ENCODE measurements around the gene ARHGAP28.

Gene ARHGAP28

GRCh38 chr18:6876641-6877041 is 147.1 kb downstream of the ARHGAP28 start:
- DNase-seq = no peak

GRCh38 chr18:6877288-6877687 is 147.8 kb downstream of the ARHGAP28 start:
- DNase-seq = no peak

- DNase-seq = no peak
Observed at GRCh38 chr18:6878556-6879297, 149.2 kb downstream of the ARHGAP28 start.

- no peak for DNase-seq
Observed at GRCh38 chr18:6879508-6880195, 150.1 kb downstream of the ARHGAP28 start.

- no peak for DNase-seq
Observed at GRCh38 chr18:6881034-6881820, 151.7 kb downstream of the ARHGAP28 start.

- no peak for DNase-seq
Observed at GRCh38 chr18:6882401-6882800, 152.9 kb downstream of the ARHGAP28 start.

- no peak for DNase-seq
Observed at GRCh38 chr18:6885006-6885481, 155.5 kb downstream of the ARHGAP28 start.

- DNase-seq = peak in 1 of 2 experiments; percentile 36
Observed at GRCh38 chr18:6885992-6886796, 156.7 kb downstream of the ARHGAP28 start.

- no peak for DNase-seq
Observed at GRCh38 chr18:6886797-6887330, 157.3 kb downstream of the ARHGAP28 start.

GRCh38 chr18:6891788-6892187 is 162.3 kb downstream of the ARHGAP28 start:
- no peak for DNase-seq

GRCh38 chr18:6901286-6901926 is 171.9 kb downstream of the ARHGAP28 start:
- DNase-seq = no peak

- DNase-seq = no peak
Observed at GRCh38 chr18:6917072-6917471, 187.6 kb downstream of the ARHGAP28 start.

- peak in 1 of 2 experiments; percentile 2 for DNase-seq
Observed at GRCh38 chr18:6920099-6920955, 190.8 kb downstream of the ARHGAP28 start.

- DNase-seq = no peak
Observed at GRCh38 chr18:6921571-6921970, 192.1 kb downstream of the ARHGAP28 start.

GRCh38 chr18:6923220-6923619 is 193.7 kb downstream of the ARHGAP28 start:
- DNase-seq = no peak

GRCh38 chr18:6927153-6927552 is 197.6 kb downstream of the ARHGAP28 start:
- no peak for DNase-seq

GRCh38 chr18:6928359-6928758 is 198.8 kb downstream of the ARHGAP28 start:
- no peak for DNase-seq

GRCh38 chr18:6929370-6930102 is 200.0 kb downstream of the ARHGAP28 start:
- peak in 1 of 2 experiments; percentile 5 for DNase-seq

GRCh38 chr18:6934859-6935258 is 205.3 kb downstream of the ARHGAP28 start:
- DNase-seq = no peak

GRCh38 chr18:6938003-6938402 is 208.5 kb downstream of the ARHGAP28 start:
- no peak for DNase-seq

Measured in NCI-H1930 (cell line).